B cell (primary cell): ENCODE data around the gene MAP7D1. TPM values are rescaled to one million over a fixed set of nuclear protein-coding genes. Genes with fewer than 3 reads are reported as not detected.

Experiments used
- ATAC-seq: fragments of 200-7000 bp; cut with Tn5 transposase; one replicate; pipeline ENCODE4 v1.10.0; 2021; ENCODE audit warnings: low read depth, mild to moderate bottlenecking, moderate number of reproducible peaks, moderate library complexity
- CTCF ChIA-PET: fragments of 350-600 bp; sonication (Branson Sonifier 250); formaldehyde crosslinking; loops from one replicate; lab custom pipeline; 2021; ENCODE audit warnings: antibody characterized with exemption, inconsistent platforms; lab: Charles Lee
- POLR2A ChIA-PET: fragments of 350-600 bp; sonication (Branson Sonifier 250); formaldehyde crosslinking; loops from one replicate; lab custom pipeline; 2021; ENCODE audit warnings: antibody characterized with exemption; lab: Charles Lee
- DNase-seq: peaks from one replicate; pipeline ENCODE4 v3.0.0; 2013
- H2AFZ ChIP-seq: 2 replicates; pipeline ENCODE4 v1.6.1; 2012; ENCODE audit warnings: mild to moderate bottlenecking, low read depth, low read length; ENCODE audit not compliant: insufficient read depth, poor library complexity, severe bottlenecking
- H3K27ac ChIP-seq, 2 donors: 1 replicate in 1 of 2; 2 replicates in 1 of 2; pipeline ENCODE4 v1.5.1; 2012 to 2013; ENCODE audit warnings: low read length in 2 of 2, mild to moderate bottlenecking in 2 of 2, moderate library complexity in 1 of 2
- H3K27me3 ChIP-seq, 4 experiments: fragments of 200-600 bp in 1 of 4; sonication (generic) in 1 of 4; replicated peaks in 1 of 4; 1 replicate in 2 of 4; 2 replicates in 2 of 4; pipeline versions ENCODE4 v1.6.1 to v1.7.0; 2013 to 2016; ENCODE audit warnings: low read length in 3 of 4, mild to moderate bottlenecking in 2 of 4, mixed read lengths in 1 of 4, moderate library complexity in 1 of 4; ENCODE audit not compliant: insufficient read depth in 4 of 4, control insufficient read depth in 3 of 4; ENCODE audit errors: control extremely low read depth in 1 of 4
- H3K36me3 ChIP-seq, 2 experiments: replicated peaks in 1 of 2; 1 replicate in 1 of 2; 2 replicates in 1 of 2; pipeline versions ENCODE4 v1.6.1 to v1.7.1; 2013; ENCODE audit warnings: low read length in 1 of 2; ENCODE audit not compliant: insufficient read depth in 2 of 2, control insufficient read depth in 1 of 2; ENCODE audit errors: control extremely low read depth in 1 of 2, extremely low read depth in 1 of 2
- H3K4me1 ChIP-seq, 2 donors: fragments of 200-600 bp in 1 of 2; sonication (generic) in 1 of 2; 1 replicate in 1 of 2; 2 replicates in 1 of 2; pipeline versions ENCODE4 v1.5.1 to v1.6.1; 2013 to 2017; ENCODE audit warnings: low read length in 2 of 2; ENCODE audit not compliant: control insufficient read depth in 2 of 2, insufficient read depth in 2 of 2
- H3K4me2 ChIP-seq: replicated peaks from 2 replicates; pipeline ENCODE3; 2012; ENCODE audit warnings: mild to moderate bottlenecking, low read depth, low read length; ENCODE audit not compliant: poor library complexity, severe bottlenecking
- H3K4me3 ChIP-seq, 5 experiments: fragments of 200-600 bp in 1 of 5; sonication (generic) in 1 of 5; 1 replicate in 3 of 5; 2 replicates in 2 of 5; pipeline versions ENCODE4 v1.5.1 to v1.7.0; 2011 to 2016; ENCODE audit warnings: low read length in 4 of 5, mild to moderate bottlenecking in 4 of 5, low read depth in 2 of 5, control low read depth in 1 of 5, moderate library complexity in 1 of 5; ENCODE audit not compliant: insufficient read depth in 1 of 5; ENCODE audit errors: control extremely low read depth in 1 of 5, extremely low read depth in 1 of 5
- H3K79me2 ChIP-seq: fragments of 200-600 bp; sonication (generic); one replicate; pipeline ENCODE4 v1.6.0; 2016; ENCODE audit warnings: low read length; ENCODE audit not compliant: control insufficient read depth, insufficient read depth
- H3K9ac ChIP-seq: fragments of 200-600 bp; sonication (generic); 2 replicates; pipeline ENCODE4 v1.6.1; 2017; ENCODE audit warnings: mild to moderate bottlenecking, low read length, moderate library complexity
- H3K9me3 ChIP-seq, 3 donors: one replicate each; pipeline versions ENCODE4 v1.6.1 to v1.7.1; 2013; ENCODE audit warnings: low read length in 2 of 3; ENCODE audit not compliant: control insufficient read depth in 2 of 3, insufficient read depth in 1 of 3; ENCODE audit errors: control extremely low read depth in 1 of 3
- H4K20me1 ChIP-seq: 2 replicates; pipeline ENCODE4 v1.6.0; 2012; ENCODE audit warnings: mild to moderate bottlenecking, low read length; ENCODE audit not compliant: insufficient read depth, control insufficient read depth, poor library complexity, severe bottlenecking
- H3K27ac Mint-ChIP-seq: one replicate; pipeline ENCODE4 v1.8.0; 2021; ENCODE audit warnings: mixed read lengths
- H3K27me3 Mint-ChIP-seq: one replicate; pipeline ENCODE4 v1.8.0; 2021; ENCODE audit warnings: mixed read lengths
- H3K4me1 Mint-ChIP-seq: one replicate; pipeline ENCODE4 v1.8.0; 2021; ENCODE audit warnings: mixed read lengths
- H3K4me3 Mint-ChIP-seq: one replicate; pipeline ENCODE4 v1.8.0; 2021; ENCODE audit warnings: mixed read lengths
- H3K9me3 Mint-ChIP-seq: one replicate; pipeline ENCODE4 v1.8.0; 2022; ENCODE audit warnings: mixed read lengths; ENCODE audit not compliant: insufficient read depth
- CTCF ChIP-seq: fragments of 200-600 bp; IDR thresholded peaks from one replicate; pipeline ENCODE4 v1.8.0; 2022; ENCODE audit warnings: antibody characterized with exemption, mild to moderate bottlenecking
- EZH2 ChIP-seq: IDR thresholded peaks from 2 replicates; pipeline ENCODE4 v1.6.1; 2012; ENCODE audit warnings: borderline replicate concordance, low read depth, mild to moderate bottlenecking, moderate library complexity, low read length; ENCODE audit not compliant: insufficient read depth, poor library complexity, severe bottlenecking
- WGBS: methylation state at CpG from one replicate; pipeline ENCODE4 v1.1.5; 2013; ENCODE audit warnings: missing lambda C conversion rate; ENCODE audit not compliant: insufficient coverage; 5-methylcytosine and 5-hydroxymethylcytosine counted together
- intact Hi-C: fragments of 100-400 bp; cut with micrococcal nuclease; formaldehyde crosslinking; loops from one replicate; pipeline ENCODE4 v1.10.0; 2022
- polyA plus RNA-seq: library from polyadenylated mRNA; depleted of rRNA; stranded (reverse); fragments of >200 nt; gene quantifications from 2 replicates; pipeline ENCODE4 v1.2.3, GENCODE V29; 2012
- total RNA-seq, 2 donors: library from RNA; stranded (reverse); fragments of 120-200 nt in 1 of 2; gene quantifications; 1 replicate in 1 of 2; 2 replicates in 1 of 2; pipeline versions ENCODE4 v1.2.3 to v1.2.4, GENCODE V29; 2013 to 2022

MAP7D1 gene
- total and polyA plus RNA-seq, 2 donors (not counting 1 experiment from before 2014, with no cell fraction given), result 44.2 to 65.2 TPM

- ATAC-seq (peak; percentile 39), DNase-seq (peak; percentile 69)
- peaks cover 11 to 13% of the 10 kb centered on the region in 2 donors for H3K4me1 ChIP-seq
- H3K4me3 ChIP-seq, result no peak overlapping the region
- H3K4me2 ChIP-seq, result peak overlapping the region; percentile 21
- 54% methylated on average over 2 of the region's 11 CpGs for WGBS
- peaks cover 14% of the 10 kb centered on the region for H3K79me2 ChIP-seq
- no peak overlapping the region for H2AFZ ChIP-seq
- Mint-ChIP-seq H3K27me3 (no peaks in the 10 kb centered on the region), H3K27ac (peak overlapping the region; percentile 61), H3K4me1 (peaks cover 17% of the 10 kb centered on the region), H3K9me3 (no peaks in the 10 kb centered on the region), H3K4me3 (no peak overlapping the region)
- H3K27me3 ChIP-seq, result no peaks in the 10 kb centered on the region
- TF ChIP-seq CTCF (no peak), EZH2 (no peak)
- peaks cover 15% of the 10 kb centered on the region for H4K20me1 ChIP-seq
- CTCF ChIA-PET, result no interaction called here
- POLR2A ChIA-PET, result interaction anchor here (0.6 kb wide), 2 partner anchors 85 to 826 kb away, joined by 5 to 7 read pairs; no protein-coding TSS in a partner anchor
- intact Hi-C loops, result no loop called here
- H3K36me3 ChIP-seq, result peaks cover 5 to 76% of the 10 kb centered on the region in 2 experiments
- no peaks in the 10 kb centered on the region for H3K9me3 ChIP-seq
- peak overlapping the region; percentile 16 to 62 for H3K27ac ChIP-seq
- no peak overlapping the region for H3K9ac ChIP-seq
These were observed 19.5 kb downstream of the MAP7D1 start for GRCh38 chr1:36175137-36176095.
